Breast epithelium (tissue), 3 donors: ENCODE measurements around the gene BCAS3.

Source experiments
- CTCF ChIP-seq, 3 donors: fragments of 450-650 bp; IDR thresholded peaks; one replicate each; pipeline ENCODE4 v1.5.1; 2016 to 2017; ENCODE audit warnings: antibody characterized with exemption in 3 of 3, mild to moderate bottlenecking in 3 of 3, moderate library complexity in 3 of 3
- POLR2A ChIP-seq: fragments of 450-650 bp; IDR thresholded peaks from one replicate; pipeline ENCODE4 v1.6.1; 2016; ENCODE audit warnings: antibody characterized with exemption, mild to moderate bottlenecking, moderate library complexity
- POLR2AphosphoS5 ChIP-seq, 3 donors: sonication (generic); formaldehyde crosslinking; IDR thresholded peaks; one replicate each; pipeline ENCODE4 v1.6.1; 2017; ENCODE audit warnings: antibody characterized with exemption in 3 of 3

GRCh38 chr17:61029181-61029580, 351.5 kb downstream of the BCAS3 start:
- TF ChIP-seq CTCF (IDR thresholded peaks at IDR 0.05) (no peak), POLR2AphosphoS5 (IDR thresholded peaks at IDR 0.05) (no peak), POLR2A (no peak)
